AG20443 (cell line): Measurements from ENCODE around the gene PIP5K1C.
A peak's percentile ranks its signal among the peaks of the same experiment; 100 is the strongest.
"Not testable (repeated sequence)": the region's sequence is repeated elsewhere in the genome, so short reads cannot be mapped to it uniquely, and the experiment has no call there.

Experiments used
- DNase-seq: peaks from one replicate; pipeline ENCODE4 v3.0.0; 2012; ENCODE audit warnings: low spot score, mixed read lengths

PIP5K1C gene

GRCh38 chr19:3673506-3674439, 26.5 kb downstream of the PIP5K1C start:
- DNase-seq, result no peak

- DNase-seq, result no peak
Measured at GRCh38 chr19:3672993-3673392, 27.3 kb downstream of the PIP5K1C start.

- no peak for DNase-seq
Measured at GRCh38 chr19:3672575-3672948, 27.7 kb downstream of the PIP5K1C start.

- no peak for DNase-seq
Measured at GRCh38 chr19:3671680-3672574, 28.3 kb downstream of the PIP5K1C start.

GRCh38 chr19:3670796-3671679, 29.2 kb downstream of the PIP5K1C start:
- DNase-seq, result peak; percentile 90

GRCh38 chr19:3669947-3670795, 30.1 kb downstream of the PIP5K1C start:
- peak; percentile 95 for DNase-seq

DNA sequence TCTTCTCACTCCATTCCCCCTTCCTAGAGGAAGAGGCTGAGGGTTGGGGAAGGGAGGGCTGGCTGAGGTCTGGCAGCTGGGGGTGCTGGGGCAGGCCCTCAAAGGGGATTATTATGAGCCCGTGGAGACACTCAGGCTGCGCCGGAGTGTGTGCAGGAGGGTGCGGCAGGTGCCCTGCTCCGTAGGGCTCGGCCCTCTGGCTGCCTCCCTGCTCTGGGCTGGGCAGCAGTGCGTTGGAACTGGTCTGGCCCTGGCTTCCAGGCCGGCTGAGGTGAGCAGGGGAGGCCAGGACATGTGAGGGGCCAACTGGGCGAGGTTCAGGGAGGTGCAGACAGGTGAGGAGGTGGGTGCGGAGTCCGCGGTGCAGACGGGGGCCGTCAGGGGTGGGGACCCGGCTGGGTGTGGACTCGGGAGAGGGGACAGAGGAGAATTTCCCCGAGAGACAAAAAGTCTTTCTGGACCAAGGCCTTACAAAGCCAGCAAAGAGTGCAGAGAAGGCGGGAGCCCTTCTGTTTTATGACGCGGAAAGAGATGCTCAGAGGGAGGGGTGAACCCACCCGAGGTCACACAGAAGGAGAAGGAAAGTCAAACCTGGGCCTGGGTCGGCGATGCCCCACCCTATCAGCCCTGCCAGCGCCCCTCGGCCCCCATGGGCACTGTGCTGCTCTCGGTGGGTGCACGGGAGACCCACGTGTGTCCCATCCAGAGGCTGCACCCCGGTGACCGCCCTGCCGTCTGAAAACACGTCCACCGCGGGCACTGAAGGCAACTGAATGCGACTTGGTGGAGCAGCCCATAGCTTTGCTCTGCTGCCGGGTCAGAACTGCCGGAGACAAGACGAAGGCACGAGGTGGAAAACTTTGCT, 31.0 kb downstream of the PIP5K1C start:
- DNase-seq, result no peak

DNA sequence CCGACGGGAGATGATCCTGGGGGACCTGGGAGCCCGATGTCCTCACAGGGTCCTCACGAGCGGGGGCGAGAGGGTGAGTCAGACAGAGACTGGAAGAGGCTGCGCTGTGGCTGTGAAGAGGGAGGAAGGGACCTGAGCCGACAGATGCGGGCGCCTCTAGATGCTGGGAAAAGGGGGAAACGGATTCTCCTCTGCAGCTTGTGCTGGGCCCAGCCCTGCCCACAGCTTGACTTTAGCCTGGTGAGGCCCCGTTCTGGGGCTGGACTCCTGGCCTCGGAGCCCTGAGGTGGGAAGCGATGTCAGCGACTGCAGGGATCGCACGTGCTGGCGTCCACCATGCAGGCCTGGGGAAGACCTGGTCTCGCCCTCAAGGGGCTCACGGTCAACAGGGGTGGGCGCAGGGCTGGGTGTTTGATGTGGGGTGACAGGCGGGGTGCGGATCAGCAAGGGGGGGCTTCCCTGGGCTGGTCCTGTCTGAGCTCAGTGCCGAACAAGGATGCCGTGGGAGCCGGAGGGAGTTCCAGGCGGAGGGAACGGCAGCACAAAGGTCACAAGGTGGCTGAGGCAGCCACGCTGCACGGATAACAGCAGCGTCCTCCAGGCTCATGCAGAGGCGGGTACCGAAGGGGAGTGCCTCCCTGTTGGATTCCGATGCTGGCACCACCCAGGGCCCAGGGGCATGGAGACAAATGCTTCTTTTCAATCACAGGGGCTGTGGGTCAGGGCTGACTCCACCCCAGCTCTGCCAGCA, 31.8 kb downstream of the PIP5K1C start:
- no peak for DNase-seq

DNA sequence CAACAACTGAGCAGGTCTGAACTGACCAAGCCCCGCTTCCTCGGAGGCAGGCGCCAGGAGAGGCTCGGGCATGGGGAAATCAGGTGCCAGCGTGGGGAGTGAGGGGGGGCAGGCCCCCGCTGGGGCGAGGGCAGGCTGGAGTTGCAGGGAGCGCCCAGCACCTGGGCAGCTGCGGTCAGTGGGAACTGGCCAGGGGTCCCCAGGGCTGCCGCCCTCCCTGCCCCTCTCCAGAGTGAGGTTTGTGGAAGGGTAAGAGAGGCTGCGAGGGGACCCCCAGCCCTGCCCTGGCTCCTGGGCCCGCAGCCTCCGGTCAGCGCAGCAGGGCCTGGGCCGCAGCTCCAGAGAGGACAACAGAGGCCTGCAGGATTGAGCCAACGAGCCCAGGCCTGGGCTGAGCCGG, 32.5 kb downstream of the PIP5K1C start:
- no peak for DNase-seq

GRCh38 chr19:3667037-3667638, 33.1 kb downstream of the PIP5K1C start:
- no peak for DNase-seq

DNA sequence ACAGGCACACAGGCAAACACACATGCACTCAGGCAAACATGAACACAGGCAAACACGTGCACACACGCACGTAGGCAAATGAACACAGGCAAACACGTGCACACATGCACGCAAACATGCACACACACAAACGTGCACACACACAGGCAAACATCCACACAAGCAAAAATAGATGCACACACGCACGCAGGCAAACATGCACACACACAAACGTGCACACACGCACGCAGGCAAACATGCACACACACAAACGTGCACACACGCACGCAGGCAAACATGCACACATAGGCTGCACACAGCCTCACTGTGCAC, 33.8 kb downstream of the PIP5K1C start:
- not testable (repeated sequence) for DNase-seq

- peak; percentile 89 for DNase-seq
Measured at GRCh38 chr19:3665681-3666544, 34.4 kb downstream of the PIP5K1C start.

GRCh38 chr19:3664879-3665642, 35.2 kb downstream of the PIP5K1C start:
- no peak for DNase-seq

DNA sequence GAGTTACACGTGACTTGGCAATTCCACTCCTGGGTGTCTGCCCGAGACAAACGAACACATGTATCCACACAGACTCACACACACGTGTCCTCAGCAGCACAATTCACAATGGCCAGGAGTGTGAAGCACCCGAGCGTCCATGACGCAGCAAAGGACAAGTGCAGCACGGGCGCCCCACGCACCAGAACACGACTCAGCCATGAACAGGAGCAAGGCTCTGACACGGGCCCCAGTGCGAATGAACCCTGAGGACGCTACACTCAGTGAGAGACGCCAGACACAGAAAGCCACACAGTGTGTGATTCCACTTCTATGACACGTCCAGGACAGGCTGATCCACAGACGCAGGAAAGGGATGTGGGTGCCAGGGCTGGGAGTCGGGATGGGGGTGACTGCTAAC, 36.4 kb downstream of the PIP5K1C start:
- DNase-seq, result no peak

DNA sequence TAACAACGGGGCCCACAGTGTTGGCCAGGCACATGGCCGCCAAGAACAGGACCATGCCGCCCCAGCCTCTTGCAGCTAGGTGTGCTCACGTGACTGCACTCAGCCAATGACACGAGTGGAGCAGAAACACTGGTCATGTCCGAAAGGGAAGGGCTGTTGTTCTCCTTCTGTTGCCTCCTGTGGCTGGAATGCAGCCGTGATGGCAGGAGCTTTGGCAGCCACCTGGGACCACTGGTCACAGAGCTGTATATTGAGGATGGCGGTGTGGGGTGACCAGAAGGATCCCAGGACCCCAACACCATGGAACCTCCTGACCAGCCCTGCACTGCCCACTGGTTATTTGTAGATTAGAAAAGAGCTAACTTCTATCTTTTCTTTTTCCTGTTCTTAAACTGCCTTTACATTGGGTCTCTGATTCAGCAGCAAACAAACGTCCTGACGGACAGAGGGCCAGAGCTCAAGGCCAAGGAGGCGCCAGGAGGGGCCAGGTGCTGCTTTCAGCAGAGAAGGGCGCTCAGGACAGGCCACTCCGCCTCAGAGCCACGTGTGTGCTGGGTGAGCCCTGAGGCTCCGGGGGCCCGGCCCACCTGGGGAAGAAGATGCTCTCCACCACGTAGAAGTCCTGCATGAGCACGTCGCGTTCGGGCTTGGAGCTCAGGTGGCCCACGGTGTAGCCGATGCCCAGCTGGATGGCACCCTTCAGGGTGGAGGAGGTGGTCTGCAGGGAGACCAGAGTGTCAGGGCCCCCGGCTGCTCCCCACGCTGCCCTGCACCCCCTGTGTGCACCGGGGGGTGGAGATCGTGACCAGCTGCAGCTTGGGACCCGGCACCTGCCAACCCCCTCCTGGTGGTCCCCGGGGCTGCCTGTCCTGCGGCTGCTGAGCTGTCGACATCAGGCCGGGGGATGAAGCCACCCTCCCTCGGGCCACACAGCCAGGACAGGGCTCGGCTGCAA, 38.7 kb downstream of the PIP5K1C start:
- no peak for DNase-seq
